GM19463 (cell line): ENCODE data around the gene PRCP.

Experiments
- ATAC-seq: cut with Tn5 transposase; IDR thresholded peaks from one replicate; pipeline ENCODE4 v1.9.1; 2021; ENCODE audit warnings: mild to moderate bottlenecking, moderate library complexity; ENCODE audit not compliant: unreplicated experiment

Gene PRCP

GRCh38 chr11:82832983-82833382, 67.2 kb downstream of the PRCP start:
- no peak for ATAC-seq

GRCh38 chr11:82831364-82831763, 68.9 kb downstream of the PRCP start:
- ATAC-seq, result no peak

- no peak for ATAC-seq
Measured at GRCh38 chr11:82830746-82831145, 69.5 kb downstream of the PRCP start.

- no peak for ATAC-seq
Measured at GRCh38 chr11:82829101-82829500, 71.1 kb downstream of the PRCP start.

- no peak for ATAC-seq
Measured at GRCh38 chr11:82828472-82828871, 71.8 kb downstream of the PRCP start.

- ATAC-seq, result no peak
Measured at GRCh38 chr11:82826526-82826925, 73.7 kb downstream of the PRCP start.

- ATAC-seq, result no peak
Measured at GRCh38 chr11:82823647-82824619, 76.3 kb downstream of the PRCP start.

- no peak for ATAC-seq
Measured at GRCh38 chr11:82818409-82819043, 81.7 kb downstream of the PRCP start.

- no peak for ATAC-seq
Measured at GRCh38 chr11:82815406-82815805, 84.8 kb downstream of the PRCP start.

GRCh38 chr11:82814379-82814778, 85.9 kb downstream of the PRCP start:
- no peak for ATAC-seq

- no peak for ATAC-seq
Measured at GRCh38 chr11:82811369-82811768, 88.9 kb downstream of the PRCP start.

- no peak for ATAC-seq
Measured at GRCh38 chr11:82810738-82811137, 89.5 kb downstream of the PRCP start.

- no peak for ATAC-seq
Measured at GRCh38 chr11:82810326-82810725, 89.9 kb downstream of the PRCP start.

GRCh38 chr11:82807646-82808045, 92.6 kb downstream of the PRCP start:
- ATAC-seq, result no peak

- ATAC-seq, result no peak
Measured at GRCh38 chr11:82802710-82803109, 97.5 kb downstream of the PRCP start.

- no peak for ATAC-seq
Measured at GRCh38 chr11:82796998-82797961, 103.0 kb downstream of the PRCP start.

- no peak for ATAC-seq
Measured at GRCh38 chr11:82794490-82794889, 105.7 kb downstream of the PRCP start.

- ATAC-seq, result no peak
Measured at GRCh38 chr11:82792822-82793569, 107.2 kb downstream of the PRCP start.

GRCh38 chr11:82792319-82792718, 107.9 kb downstream of the PRCP start:
- ATAC-seq, result no peak

GRCh38 chr11:82791779-82792178, 108.5 kb downstream of the PRCP start:
- ATAC-seq, result no peak
